Activated CD8-positive, alpha-beta T cell treated with anti-CD3 and anti-CD28 coated beads for 36 hours (primary cell): ENCODE measurements around the gene GSPT1. TPM values are rescaled to one million over a fixed set of nuclear protein-coding genes. Genes with fewer than 3 reads are reported as not detected.
"Not testable (repeated sequence)": the region's sequence is repeated elsewhere in the genome, so short reads cannot be mapped to it uniquely, and the experiment has no call there.

ENCODE experiments used
- ATAC-seq: fragments of 200-7000 bp; cut with Tn5 transposase; one replicate; pipeline ENCODE4 v1.10.0; 2021; ENCODE audit warnings: mild to moderate bottlenecking, moderate library complexity
- CTCF ChIA-PET: fragments of 350-600 bp; sonication (Branson Sonifier 250); formaldehyde crosslinking; loops from one replicate; lab custom pipeline; 2021; ENCODE audit warnings: antibody characterized with exemption; lab: Charles Lee
- POLR2A ChIA-PET: fragments of 350-600 bp; sonication (Branson Sonifier 250); formaldehyde crosslinking; loops from one replicate; lab custom pipeline; 2021; ENCODE audit warnings: antibody characterized with exemption; lab: Charles Lee
- DNase-seq: peaks from one replicate; pipeline ENCODE4 v3.0.0-alpha.2; 2020
- H3K27ac Mint-ChIP-seq: one replicate; pipeline ENCODE4 v1.8.0; 2021; ENCODE audit warnings: mild to moderate bottlenecking, mixed read lengths
- H3K27me3 Mint-ChIP-seq: one replicate; pipeline ENCODE4 v1.8.0; 2021; ENCODE audit warnings: mixed read lengths
- H3K36me3 Mint-ChIP-seq: one replicate; pipeline ENCODE4 v1.8.0; 2021; ENCODE audit warnings: low read depth, mixed read lengths
- H3K4me1 Mint-ChIP-seq: one replicate; pipeline ENCODE4 v1.8.0; 2021; ENCODE audit warnings: low read depth, mixed read lengths
- H3K4me3 Mint-ChIP-seq: one replicate; pipeline ENCODE4 v1.8.0; 2021; ENCODE audit warnings: mild to moderate bottlenecking, moderate library complexity, mixed read lengths
- H3K9me3 Mint-ChIP-seq: one replicate; pipeline ENCODE4 v1.8.0; 2021; ENCODE audit warnings: mixed read lengths
- CTCF ChIP-seq: fragments of 200-600 bp; IDR thresholded peaks from one replicate; pipeline ENCODE4 v1.8.0; 2022; ENCODE audit warnings: antibody characterized with exemption, mild to moderate bottlenecking
- intact Hi-C: fragments of 100-400 bp; cut with micrococcal nuclease; formaldehyde crosslinking; loops from one replicate; pipeline ENCODE4 v1.10.0; 2022
- total RNA-seq, 2 experiments: library from RNA; stranded (reverse); gene quantifications; one replicate each; pipeline ENCODE4 v1.2.3, GENCODE V29; 2021

Gene GSPT1
- total RNA-seq, 2 experiments from 2014 or later, result 202 to 204 TPM

GRCh38 chr16:11819798-11820197 lies 96.0 kb downstream of the GSPT1 start:
- POLR2A ChIA-PET, result no interaction called here
- no peak for TF ChIP-seq CTCF
- CTCF ChIA-PET, result no interaction called here
- H3K36me3 Mint-ChIP-seq, result no peaks in the 10 kb centered on the region
- H3K27me3 Mint-ChIP-seq, result no peaks in the 10 kb centered on the region
- H3K4me1 Mint-ChIP-seq, result no peaks in the 10 kb centered on the region
- no peaks in the 10 kb centered on the region for H3K9me3 Mint-ChIP-seq
- H3K27ac Mint-ChIP-seq, result no peak overlapping the region
- intact Hi-C loops, result loop anchor here (5.0 kb wide), 1 partner anchor 412 kb away; no protein-coding TSS in a partner anchor
- ATAC-seq (no peak), DNase-seq (no peak)
- no peak overlapping the region for H3K4me3 Mint-ChIP-seq

GRCh38 chr16:11818970-11819369 lies 96.8 kb downstream of the GSPT1 start:
- H3K4me3 Mint-ChIP-seq, H3K27me3 Mint-ChIP-seq, ATAC-seq, H3K36me3 Mint-ChIP-seq, H3K4me1 Mint-ChIP-seq, H3K27ac Mint-ChIP-seq, DNase-seq, CTCF ChIA-PET, POLR2A ChIA-PET, H3K9me3 Mint-ChIP-seq: not testable (repeated sequence)
- intact Hi-C loops, result loop anchor here (5.0 kb wide), 1 partner anchor 412 kb away; no protein-coding TSS in a partner anchor

Other genes starting within 250 kb of the GSPT1 start
- gene SNN, start 247.5 kb downstream of the GSPT1 start, total RNA-seq, result 1 to 10 TPM; 8.2 to 9.5 TPM
- gene TXNDC11, start 173.1 kb downstream of the GSPT1 start, total RNA-seq, result 10 to 100 TPM; 21.7 to 24.4 TPM
- 10 to 100 TPM; 62.3 to 67.8 TPM for gene ZC3H7A, start 118.7 kb downstream of the GSPT1 start, total RNA-seq
- gene RSL1D1, start 64.4 kb downstream of the GSPT1 start, total RNA-seq, result 100 to 1,000 TPM; 344 TPM
- gene NPIPB2, start 26.1 kb upstream of the GSPT1 start, total RNA-seq, result 10 to 100 TPM in 1 of 2 experiments, 1 to 10 TPM in 1; 4.9 to 11.0 TPM
- not detected for gene TNFRSF17, start 49.3 kb upstream of the GSPT1 start, total RNA-seq
- 1 to 10 TPM; 9.2 to 9.5 TPM for gene SNX29, start 60.8 kb upstream of the GSPT1 start, total RNA-seq